GM19397 (cell line): Measurements from ENCODE around the gene EPB42.
"Not testable (repeated sequence)": the region's sequence is repeated elsewhere in the genome, so short reads cannot be mapped to it uniquely, and the experiment has no call there.

Experiments used
- ATAC-seq: cut with Tn5 transposase; IDR thresholded peaks from one replicate; pipeline ENCODE4 v1.9.1; 2021; ENCODE audit warnings: mild to moderate bottlenecking, moderate library complexity; ENCODE audit not compliant: unreplicated experiment

Gene EPB42

DNA sequence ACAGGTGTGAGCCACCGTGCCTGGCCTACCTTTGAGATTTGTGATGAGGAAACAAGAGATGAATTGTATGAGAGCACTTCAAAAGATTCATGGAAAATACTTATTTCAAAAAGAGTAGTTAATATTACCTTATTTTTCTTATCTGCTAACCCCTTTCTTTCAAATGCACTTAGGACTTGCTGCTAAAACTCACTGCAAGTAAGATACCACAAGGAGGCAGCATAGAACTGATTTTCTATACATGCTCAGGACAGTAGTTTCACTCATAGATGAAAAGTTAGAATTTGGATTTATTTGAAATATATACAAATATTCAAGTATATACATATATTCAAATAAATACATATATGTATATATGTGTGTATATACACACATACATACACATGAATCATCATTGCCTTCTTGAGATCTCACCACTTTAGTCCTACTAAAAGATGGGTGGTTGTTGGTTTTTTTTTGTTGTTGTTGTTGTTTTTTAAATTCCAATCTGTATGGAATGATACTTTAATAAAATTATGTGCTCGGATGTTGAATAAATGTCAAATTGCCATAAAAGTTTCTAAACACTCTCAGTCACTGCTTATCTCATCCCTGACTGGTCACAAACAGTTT is 33.2 kb downstream of the EPB42 start:
- no peak for ATAC-seq

GRCh38 chr15:43186003-43186353 is 34.8 kb downstream of the EPB42 start:
- peak; percentile 22 for ATAC-seq

DNA sequence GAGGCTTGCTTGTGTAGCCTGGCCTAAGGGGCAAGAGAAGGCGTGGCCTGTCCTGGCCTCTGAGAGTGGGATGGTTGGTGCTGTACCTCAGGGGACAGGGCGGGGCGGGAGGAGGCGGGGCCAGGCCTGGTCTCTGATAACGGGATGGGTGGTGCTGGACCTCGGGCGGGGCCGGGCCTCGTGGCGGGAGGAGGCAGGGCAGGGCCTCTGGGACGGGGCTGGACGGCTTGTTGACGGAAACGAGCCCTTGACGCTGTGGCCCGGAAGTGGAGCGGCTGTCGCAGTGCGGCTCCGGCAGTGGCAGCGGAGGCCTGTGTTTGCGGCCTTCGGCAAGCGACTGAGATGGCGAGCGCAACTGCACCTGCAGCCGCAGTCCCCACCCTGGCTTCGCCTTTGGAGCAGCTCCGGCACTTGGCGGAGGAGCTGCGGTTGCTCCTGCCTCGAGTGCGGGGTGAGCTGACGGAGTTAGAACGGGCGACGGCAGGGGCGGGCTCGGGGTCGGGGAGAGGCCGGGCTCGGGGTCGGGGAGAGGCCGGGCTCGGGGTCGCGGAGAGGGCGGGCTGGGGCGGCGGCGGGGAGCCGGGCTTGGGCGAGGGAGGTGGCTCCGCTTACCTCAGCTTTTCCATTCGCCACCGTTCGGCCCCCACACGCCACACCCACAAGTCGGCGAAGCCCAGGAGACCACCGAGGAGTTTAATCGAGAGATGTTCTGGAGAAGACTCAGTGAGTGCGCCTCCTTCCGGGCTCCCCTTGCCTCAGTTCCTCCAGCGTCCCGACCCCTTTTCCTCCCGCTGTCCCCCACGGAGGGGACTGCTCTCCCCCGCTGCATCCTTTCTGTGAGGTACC is 35.4 kb downstream of the EPB42 start, which contains the start of gene CCNDBP1:
Gene CCNDBP1 (plus strand): TSS at position 247 of the 846 bp plus-strand sequence. CDS start 96 bp downstream, at position 343.
- ATAC-seq, result peak; percentile 97

GRCh38 chr15:43184407-43185124 is 36.3 kb downstream of the EPB42 start:
- no peak for ATAC-seq

DNA sequence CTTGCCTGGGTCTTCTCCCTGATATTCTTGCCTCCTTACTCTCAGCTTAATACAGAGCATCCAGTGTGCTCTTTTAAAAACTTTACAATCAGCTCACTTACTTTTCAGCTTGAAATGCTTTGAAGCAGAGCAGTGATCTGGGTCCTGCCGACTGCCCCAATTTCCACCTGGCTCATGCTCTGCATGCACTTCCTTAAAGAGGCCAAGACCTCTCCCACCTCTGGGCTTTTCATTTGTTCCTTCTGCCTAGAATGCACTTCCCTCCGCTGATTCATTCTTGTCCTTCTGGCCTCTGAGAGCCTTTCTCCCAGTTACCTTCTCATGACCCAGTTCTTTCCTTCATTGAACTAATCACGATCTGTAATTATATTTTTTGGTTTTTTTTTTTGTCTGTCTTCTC is 37.5 kb downstream of the EPB42 start:
- ATAC-seq, result no peak

DNA sequence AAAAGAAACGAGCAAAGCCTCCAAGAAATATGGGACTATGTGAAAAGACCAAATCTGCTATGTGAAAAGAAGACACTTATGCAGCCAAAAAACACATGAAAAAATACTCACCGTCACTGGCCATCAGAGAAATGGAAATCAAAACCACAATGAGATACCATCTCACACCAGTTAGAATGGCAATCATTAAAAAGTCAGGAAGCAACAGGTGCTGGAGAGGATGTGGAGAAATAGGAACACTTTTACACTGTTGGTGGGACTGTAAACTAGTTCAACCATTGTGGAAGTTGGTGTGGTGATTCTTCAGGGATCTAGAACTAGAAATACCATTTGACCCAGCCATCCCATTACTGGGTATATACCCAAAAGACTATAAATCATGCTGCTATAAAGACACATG is 43.7 kb downstream of the EPB42 start:
- not testable (repeated sequence) for ATAC-seq

DNA sequence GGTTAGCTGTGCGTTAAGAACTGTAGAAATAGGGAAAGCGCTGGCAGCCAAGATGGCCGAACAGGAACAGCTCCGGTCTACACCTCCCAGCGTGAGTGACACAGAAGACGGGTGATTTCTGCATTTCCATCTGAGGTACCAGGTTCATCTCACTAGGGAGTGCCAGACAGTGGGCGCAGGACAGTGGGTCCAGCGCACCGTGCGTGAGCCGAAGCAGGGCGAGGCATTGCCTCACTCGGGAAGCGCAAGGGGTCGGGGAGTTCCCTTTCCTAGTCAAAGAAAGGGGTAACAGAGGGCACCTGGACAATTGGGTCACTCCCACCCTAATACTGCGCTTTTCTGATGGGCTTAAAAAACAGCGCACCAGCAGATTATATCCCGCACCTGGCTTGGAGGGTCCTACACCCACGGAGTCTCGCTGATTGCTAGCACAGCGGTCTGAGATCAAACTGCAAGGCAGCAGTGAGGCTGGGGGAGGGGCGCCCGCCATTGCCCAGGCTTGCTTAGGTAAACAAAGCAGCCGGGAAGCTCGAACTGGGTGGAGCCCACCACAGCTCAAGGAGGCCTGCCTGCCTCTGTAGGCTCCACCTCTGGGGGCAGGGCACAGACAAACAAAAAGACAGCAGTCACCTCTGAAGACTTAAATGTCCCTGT is 45.0 kb downstream of the EPB42 start:
- not testable (repeated sequence) for ATAC-seq

- ATAC-seq, result no peak
Observed at GRCh38 chr15:43169888-43170287, 50.9 kb downstream of the EPB42 start.

GRCh38 chr15:43168192-43169107 is 52.4 kb downstream of the EPB42 start:
- no peak for ATAC-seq

- not testable (repeated sequence) for ATAC-seq
Observed at GRCh38 chr15:43167261-43167660, 53.6 kb downstream of the EPB42 start.

- ATAC-seq, result no peak
Observed at GRCh38 chr15:43165801-43166325, 55.0 kb downstream of the EPB42 start.

DNA sequence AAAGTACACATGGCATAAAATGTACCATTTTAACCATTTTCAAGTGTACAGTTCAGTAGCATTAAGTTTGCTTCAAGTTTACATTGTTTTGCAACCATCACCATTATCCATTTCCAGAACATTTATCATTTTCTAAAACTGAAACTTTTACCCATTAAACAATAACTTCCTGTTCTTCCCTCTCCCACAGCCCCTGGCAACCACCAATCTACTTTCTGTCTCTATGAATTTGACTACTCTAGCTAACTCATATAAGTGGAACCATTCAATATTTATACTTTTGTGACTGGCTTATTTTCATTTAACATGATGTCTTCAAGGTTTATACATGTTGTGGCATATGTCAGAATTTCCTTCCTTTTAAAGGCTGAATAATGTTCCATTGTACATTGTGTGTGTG is 67.5 kb downstream of the EPB42 start:
- no peak for ATAC-seq

GRCh38 chr15:43151688-43152087 is 69.1 kb downstream of the EPB42 start:
- no peak for ATAC-seq

- ATAC-seq, result no peak
Observed at GRCh38 chr15:43150191-43150929, 70.5 kb downstream of the EPB42 start.
